Activated CD4-positive, alpha-beta T cell treated with anti-CD3 and anti-CD28 coated beads, Interleukin-2, amount 50 U/mL, for 16 hours (primary cell): ENCODE data around the gene ZFP62.
"Not testable (repeated sequence)": the region's sequence is repeated elsewhere in the genome, so short reads cannot be mapped to it uniquely, and the experiment has no call there.

Experiments used
- DNase-seq: peaks from one replicate; pipeline ENCODE4 v3.0.0-alpha.2; 2020

The ZFP62 gene

DNA sequence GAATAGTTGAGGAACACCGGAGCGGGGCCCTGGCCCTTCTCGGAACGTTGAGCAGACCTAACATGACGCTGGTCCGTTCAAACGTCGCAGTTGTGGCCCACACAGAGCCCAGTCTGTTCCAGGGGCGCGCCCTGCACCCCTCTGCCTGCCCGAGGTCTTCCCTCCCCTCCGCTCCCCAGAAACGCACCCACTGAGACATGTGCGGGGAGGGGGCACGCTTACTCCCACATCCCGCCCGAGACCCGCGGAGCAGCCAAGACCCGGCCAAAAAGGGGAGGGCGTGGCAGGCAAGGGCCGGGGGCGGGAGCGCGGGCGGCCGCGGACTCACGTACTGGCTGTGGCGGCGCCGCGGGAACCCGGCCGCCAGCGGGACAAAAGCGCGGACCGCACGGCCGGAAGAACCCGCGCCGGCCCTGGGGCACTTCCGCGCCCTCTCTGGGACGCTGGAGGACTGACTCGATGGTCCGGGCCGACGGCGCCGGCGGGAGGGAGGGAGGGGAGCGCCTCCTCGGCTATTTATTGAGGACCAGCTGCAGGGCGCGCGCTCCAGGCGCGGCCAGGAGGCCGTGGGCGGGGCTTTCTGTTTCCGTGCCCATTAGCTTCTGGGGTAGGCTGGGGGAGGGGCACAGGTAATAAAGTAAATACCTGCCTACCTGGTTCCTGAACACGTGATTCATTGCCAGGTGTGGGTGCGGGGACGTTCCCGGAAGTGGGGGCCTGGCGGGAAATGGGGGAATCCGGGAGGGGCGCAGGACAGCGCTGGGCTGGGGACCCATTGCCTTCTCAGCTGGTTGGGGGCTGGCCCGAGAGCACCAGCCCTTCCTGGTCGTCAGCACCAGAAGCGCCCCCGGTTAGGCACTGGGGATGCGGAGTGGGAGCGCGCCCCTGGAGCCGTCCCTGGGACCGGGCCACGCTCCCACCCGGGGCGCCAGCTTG, at the start of gene ZFP62:
TSS of gene ZFP62 (minus strand) at position 390 of the 936 bp plus-strand sequence. CDS start at position 333, 57 bp downstream.
- peak; percentile 90 for DNase-seq

DNA sequence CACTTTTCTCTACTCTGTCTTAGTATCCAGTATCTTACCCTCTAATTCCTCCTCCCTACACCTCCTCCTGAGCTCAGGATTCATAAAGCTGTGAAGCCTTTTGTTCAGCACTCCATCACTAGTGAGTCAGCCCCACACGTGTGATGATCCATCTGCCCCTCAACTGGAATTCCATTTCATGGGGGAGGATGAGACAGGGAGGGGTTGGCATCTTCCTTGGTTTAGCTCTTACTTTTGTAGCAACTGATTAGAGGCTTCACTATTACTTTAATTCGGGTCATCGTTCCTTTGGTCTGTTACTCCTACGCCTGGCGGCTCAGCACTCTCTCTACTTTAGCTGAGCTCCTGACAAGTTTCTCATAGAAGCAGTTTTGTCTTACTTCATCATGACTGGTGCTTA, 49.7 kb upstream of the ZFP62 start:
- DNase-seq: no peak

DNA sequence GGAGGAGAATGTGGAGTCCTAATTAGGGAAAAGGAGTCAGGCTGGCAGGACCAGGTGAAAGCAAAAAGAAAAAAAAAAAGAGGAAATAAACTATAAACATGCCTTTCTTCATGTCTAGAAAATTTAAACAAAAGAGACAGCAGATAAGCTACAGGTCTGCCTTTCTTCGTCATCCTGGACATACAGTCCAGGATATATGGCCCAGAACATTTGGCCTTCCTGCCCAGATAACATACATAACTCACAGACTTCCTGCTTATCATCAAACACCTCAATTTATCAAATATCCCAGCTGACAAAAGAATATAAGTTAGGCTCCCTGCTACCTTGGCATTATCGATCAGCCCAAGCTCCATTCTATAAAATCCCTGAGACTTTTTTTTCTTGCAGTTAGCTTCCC, 49.1 kb upstream of the ZFP62 start:
- no peak for DNase-seq

DNA sequence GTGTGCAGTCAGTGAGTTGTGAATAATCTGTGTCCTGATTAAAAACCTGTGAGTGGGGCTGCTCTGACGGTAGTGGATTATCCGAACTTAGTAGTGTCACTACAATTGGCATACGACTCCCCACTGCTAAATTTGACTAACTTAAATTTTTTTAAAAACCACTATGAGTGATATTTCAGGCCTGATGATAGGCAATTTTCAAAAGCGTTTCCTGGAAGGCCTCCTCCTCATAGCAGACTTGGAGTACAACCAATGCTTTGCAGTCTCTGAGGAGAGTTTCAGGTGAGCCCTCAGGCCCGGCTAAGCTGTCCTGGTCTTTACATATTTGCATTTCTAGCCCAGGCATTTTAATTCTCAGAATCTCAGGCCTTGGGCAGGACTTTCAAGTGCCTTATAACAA, 48.7 kb upstream of the ZFP62 start:
- DNase-seq: no peak

GRCh38 chr5:180908998-180909731, 48.1 kb upstream of the ZFP62 start:
- no peak for DNase-seq

DNA sequence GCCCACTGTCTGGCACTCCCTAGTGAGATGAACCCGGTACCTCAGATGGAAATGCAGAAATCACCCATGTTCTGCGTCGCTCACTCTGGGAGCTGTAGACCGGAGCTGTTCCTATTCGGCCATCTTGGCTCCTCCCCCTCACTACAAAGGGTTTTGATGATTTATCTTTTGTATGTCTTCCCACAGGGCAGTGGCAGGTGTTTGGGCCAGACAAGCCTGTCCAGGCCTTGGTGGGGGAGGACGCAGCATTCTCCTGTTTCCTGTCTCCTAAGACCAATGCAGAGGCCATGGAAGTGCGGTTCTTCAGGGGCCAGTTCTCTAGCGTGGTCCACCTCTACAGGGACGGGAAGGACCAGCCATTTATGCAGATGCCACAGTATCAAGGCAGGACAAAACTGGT, 47.3 kb upstream of the ZFP62 start:
- DNase-seq: no peak

DNA sequence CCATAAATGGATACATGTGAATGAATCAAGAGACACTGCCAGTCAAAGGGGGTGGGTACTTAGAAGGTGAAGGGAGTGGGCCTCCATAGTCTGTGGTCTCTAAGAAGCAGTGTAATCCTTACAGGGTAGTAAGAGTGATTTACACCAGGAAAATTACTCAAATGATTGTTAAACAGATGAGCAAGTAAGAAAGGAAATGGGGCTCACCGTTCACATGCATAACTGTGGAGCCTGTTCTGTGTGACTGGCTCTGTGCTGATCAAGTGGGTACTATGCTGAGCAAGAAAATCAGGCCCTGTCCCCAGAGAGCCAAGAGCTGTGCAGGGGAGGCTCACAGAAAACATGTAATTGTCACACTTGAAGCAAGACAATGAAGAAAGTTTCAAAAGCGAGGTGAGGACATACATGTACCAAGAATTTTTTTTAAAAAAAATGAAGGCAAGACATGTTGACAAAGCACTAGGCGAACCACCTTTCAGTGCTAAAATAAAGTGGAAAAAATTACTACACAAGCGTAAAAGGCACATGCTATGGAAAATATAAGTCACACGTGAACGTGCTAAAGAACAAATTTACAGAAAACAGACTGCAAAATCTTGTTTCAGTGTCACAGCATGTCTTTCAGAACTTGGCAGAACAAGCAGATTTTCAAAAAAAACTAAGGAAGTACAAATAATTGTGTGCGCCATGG, 40.4 kb upstream of the ZFP62 start:
- DNase-seq: no peak

DNA sequence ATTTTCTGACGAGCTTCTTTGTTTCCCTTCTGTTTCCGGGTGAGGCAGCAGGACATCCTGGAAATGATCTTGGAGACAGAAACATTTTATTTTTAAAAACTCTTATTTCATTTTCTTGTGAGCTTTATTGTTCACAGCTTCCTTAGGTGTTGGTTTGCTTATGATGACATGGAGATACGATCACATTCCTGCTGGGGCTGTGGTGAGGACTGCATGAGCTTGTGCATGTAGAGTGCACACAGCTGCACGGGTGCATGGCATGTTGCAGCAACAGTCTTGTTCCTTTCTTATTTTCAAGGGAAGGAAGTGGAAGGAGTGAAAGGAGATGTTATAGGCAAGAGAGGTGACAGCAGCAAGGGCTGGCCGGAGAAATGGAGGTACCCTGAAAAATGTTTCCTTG, 39.1 kb upstream of the ZFP62 start:
- DNase-seq: no peak

DNA sequence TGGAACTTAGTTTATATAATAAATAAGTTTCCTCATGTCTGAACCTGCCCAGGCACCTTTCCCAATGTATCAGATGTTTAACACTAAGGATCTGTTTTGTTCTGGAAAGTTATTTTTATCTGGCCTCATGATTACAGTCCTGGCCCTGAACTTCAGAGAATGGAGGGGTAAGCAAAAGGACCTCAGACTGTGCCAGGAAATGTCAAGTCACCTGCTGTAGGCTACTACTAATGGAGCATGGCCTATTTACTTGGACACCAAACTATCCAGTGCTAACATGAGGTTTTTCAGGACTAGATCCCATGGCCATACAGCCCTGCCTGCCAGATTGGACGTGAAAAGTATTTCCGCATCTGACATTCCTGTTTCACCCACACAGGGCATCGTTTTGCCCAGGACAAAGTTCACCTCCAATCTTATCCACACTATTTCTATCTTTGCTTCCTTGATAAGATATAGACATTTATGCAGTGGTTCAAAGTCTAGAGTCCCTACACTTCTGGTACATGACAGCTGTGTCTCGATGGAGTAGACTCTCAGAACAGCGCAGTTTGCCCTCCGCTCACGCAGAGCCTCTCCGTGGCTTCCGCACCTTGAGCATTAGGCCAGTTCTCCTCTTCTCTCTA, 37.7 kb upstream of the ZFP62 start, which contains the start of gene BTNL8:
TSS of gene BTNL8 (plus strand) at position 539 of the 626 bp plus-strand sequence. CDS start 152 bp downstream, outside the sequence.
- DNase-seq: no peak

DNA sequence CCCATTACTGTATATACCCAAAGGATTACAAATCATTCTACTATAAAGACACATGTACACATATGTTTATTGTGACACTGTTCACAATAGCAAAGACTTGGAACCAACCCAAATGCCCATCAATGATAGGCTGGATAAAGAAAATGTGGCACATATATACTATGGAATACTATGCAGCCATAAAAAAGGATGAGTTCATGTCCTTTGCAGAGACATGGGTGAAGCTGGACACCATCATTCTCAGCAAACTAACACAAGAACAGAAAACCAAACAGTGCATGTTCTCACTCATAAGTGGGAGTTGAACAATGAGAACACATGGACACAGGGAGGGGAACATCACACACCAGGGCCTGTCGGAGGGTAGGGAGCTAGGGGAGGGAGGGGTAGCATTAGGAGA, 34.3 kb upstream of the ZFP62 start:
- not testable (repeated sequence) for DNase-seq

DNA sequence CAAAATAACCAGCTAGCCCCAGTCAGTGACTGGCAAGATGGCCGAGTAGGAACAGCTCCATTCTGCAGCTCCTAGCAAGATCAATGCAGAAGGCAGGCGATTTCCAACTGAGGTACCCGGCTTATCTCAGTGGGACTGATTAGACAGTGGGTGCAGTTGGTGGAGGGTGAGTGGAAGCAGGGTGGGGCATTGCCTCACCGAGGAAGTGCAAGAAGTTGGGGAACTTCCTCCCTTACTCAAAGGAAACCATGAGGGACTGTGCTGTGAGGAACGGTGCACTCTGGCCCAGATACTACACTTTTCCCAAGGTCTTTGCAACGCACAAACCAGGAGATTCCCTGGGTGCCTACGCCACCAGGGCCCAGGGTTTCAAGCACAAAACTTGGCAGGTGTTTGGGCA, 28.3 kb upstream of the ZFP62 start:
- DNase-seq: no peak

GRCh38 chr5:180885845-180886529, 24.9 kb upstream of the ZFP62 start:
- not testable (repeated sequence) for DNase-seq

DNA sequence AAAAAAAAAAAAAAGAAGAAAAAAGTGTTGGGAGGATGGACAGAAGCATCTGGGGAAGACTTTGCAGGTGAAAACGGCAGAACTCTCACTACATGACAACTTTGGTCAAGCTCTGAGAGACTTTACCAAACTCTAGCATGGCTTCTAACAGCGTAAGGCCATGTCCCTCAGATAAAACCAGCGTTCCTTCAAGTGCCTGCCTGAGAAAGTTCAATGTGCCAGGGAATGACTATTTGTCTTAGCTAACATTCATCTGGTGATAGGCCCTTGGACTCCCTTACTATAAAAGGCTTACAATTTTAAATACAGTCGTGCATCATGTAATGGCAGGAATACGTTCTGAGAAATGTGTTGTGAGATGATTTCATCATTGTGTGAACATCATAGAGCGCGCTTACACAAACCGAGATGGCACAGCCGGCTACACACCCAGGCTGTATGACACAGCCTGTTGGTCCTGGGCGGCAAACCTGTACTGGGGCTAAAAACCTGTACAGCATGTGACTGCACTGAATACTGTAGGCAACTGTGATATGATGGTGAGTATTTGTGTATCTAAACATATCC, 14.9 kb upstream of the ZFP62 start:
- DNase-seq: no peak

GRCh38 chr5:180874804-180875582, 13.9 kb upstream of the ZFP62 start:
- DNase-seq: no peak

GRCh38 chr5:180873615-180874520, 12.8 kb upstream of the ZFP62 start:
- DNase-seq: peak; percentile 35

DNA sequence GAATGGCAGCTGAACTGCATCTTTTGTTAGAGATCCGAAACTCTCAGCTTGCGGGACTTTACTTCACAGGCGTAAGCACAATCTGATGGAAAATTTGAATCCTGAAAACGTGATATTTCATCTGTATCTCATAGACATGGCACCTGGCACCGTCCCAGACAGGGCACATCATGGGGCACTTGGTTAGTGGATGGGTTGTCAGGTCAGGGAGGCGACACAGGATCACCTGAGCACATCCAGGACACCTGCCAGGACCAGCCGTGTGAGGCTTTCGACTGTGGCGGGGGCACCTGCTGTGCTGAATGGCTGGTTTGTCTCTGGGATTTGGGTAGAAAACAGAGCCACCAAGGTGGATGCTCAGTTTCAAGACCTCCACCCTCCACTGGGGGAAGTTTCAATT, 11.3 kb upstream of the ZFP62 start:
- DNase-seq: no peak

DNA sequence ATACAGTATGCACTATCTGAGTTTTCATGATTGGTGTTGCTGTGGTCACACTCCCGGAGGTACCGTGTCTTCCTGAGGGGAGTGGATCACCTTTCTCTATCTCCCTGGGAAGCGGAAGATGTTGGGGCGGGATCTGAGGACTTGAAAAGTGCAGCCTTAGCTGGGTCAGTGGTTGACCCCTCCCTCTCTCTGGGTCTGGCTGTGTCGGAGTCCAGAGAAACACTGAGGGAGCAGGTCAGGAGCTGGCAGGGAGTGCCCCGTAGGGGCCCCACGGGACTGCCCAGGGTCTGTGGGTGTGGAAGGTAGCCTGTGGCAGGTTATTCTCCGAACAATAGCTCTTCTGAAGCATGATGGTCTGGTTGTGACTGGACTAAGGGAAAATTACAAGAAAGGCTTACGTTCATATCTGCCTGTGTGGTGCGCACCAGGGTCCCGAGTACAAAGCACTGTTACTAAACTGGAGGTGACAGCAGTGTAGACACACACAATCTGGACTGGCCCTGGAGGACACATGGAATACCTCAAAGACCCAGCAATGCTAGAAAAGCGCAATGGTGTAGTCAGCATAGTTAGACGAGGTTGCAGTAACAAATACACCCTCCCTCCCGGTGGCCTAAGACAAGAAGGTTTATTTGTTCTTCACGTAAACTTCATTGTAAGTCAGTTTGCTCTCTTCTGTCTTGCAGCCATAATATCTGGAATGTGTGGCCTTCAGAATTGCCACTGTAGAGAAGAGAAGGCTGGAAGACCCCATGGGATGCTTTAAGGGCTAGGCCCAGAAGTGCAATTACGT, 9.4 kb upstream of the ZFP62 start:
- no peak for DNase-seq

DNA sequence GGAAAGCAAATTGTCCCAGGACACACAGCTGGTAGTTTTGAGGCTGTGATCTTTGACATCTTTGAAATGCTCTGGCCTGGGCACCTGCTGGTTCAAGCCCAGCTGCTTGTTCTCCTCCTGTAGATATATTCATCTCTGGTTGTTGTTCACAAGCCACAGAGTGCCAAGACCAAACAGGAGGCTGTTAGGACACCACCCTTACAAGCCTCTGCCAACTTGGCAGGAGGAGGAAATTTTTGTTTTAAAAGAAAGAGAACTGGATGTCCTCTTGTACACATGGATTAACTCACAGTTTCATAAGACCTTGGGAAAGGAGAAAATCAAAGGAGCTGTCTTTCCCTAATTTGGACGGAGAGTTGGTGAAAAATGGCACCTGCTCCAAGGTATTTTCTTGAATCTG, 8.5 kb upstream of the ZFP62 start:
- DNase-seq: no peak

- DNase-seq: peak; percentile 65
Measured at GRCh38 chr5:180868960-180869359, 7.9 kb upstream of the ZFP62 start.
